Hypothalamus (tissue), 51 donors: ENCODE measurements around the gene PUS3.

Experiments
- DNase-seq, 51 donors: peaks; one replicate each; lab custom pipeline; 2025; lab: John Stamatoyannopoulos, UW

Gene PUS3

DNA sequence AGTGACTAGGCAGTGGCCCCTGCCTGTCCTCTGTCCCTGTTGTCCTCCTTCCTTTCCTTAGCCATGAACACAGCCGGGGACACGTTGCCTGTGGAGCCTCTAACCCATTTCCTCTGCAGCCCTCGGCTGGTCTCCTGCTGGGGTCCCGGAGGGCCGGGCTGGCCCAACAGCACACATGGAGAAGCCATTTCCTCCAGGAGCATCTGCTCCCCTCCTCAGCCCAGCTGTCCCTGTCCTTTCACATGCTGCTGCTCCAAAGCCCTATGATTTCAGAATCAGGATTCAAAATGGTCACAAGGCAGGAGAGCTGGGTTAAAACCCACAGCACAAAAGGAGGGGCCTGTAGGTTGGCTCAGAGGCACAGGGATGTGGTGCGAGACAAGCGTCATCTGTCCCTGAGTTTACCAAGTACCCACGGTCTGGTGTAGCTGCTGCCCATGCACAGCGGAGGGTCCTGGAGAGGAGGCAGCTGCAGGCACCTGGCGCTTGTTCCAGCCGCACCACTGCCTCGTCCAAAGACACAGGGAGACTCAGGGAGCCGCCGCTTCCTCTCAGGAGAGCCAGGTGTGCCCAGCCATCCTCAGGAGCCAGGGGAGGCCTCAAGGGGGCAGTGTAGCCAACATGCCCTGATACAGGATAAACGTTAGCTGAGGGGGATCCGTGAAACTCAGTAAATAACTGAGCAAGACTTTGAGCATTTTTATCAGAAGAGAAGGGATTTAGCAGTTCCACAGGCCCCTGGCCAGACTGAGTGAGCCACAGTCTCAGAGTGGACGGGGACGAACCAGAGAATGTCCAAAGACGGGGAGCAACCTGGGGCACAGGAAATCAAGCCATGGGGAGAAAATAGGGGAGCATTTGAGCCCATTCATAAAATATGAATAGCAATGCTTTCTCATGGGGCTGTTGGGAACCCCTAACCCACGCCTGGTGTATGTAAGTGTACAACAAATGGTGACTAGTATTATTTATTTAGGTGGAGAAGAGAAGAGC is 38.9 kb upstream of the PUS3 start:
- peak in 16 of 51 donors; percentile 7 to 55 (median 14) for DNase-seq

DNA sequence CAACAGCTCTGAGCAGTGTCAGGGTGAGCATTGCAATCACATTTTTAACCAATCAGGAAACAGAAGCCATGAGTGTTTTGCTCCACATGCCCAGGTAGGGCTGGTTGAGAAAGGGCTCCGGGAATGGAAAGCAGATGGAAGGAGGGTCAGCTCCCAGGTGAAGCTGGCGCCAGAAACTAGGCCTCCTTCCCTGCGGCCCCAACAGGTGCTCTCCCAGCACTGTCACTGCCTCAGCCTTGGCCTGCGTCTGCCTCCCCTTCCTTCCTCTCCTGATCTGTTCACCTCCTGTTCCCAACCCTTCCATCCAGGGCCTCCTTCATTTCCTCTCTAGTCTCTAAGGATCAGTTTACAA is 38.2 kb upstream of the PUS3 start:
- no peak for DNase-seq

DNA sequence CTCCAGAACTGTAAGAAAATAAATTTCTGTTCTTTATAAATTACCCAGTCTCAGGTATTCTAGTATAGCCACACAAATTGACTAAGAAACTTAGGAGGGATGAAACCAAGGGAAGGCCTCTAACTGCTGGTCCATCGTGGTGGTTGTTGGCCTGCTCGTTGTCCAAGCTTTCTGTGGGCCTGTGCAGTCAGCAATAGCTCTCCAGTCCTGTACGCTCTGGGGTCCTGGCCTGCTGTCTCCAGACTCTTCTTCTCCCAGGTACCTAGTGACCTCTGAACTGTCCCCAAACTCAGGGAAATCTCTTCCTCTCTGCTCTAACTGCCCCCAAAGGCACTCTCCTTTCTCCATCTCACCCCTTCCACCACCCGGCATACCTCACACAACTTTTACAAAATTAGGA is 37.1 kb upstream of the PUS3 start:
- no peak for DNase-seq

DNA sequence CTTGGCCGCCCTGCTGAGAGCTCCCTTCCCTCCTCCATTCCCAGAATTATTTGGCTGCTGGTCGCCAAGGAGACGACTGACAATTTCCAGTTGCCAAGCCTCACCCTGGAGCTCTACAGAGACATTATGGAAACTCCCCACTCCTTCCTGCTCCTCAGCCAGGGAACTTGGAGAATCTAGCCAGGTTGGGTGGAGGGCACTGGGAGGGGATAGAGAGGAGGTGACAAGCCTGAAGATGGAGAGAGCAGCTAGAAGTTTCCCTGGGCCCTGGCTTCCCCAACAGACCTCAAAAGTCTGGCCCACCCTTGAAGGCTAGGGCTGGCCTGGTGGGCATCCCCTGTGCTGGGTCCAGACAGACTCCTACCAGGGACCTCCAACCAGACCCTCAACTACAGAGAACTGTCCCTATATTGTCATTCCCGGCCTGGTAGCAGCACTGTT is 36.1 kb upstream of the PUS3 start:
- peak in 3 of 51 donors; percentile 3 to 33 (median 9) for DNase-seq

DNA sequence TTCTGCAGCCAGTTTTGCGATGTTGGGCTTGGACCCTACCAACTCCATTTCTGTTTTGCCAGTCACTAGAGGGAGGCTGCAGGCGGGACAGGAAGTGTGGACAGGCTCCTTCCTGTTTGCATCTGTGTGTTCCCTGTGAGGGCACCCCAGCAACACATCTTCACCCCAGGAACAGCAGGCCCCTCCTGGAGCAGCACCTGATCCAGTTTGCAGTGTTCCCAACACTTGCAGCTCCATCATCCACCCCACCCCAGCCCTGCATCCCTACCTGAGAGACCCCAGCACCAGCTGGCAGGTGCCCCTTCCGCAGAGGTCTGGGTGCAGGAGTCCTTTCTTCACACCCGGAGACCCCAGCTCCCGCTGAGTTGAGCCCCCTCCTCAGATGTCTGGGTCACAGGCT is 35.4 kb upstream of the PUS3 start:
- no peak for DNase-seq

DNA sequence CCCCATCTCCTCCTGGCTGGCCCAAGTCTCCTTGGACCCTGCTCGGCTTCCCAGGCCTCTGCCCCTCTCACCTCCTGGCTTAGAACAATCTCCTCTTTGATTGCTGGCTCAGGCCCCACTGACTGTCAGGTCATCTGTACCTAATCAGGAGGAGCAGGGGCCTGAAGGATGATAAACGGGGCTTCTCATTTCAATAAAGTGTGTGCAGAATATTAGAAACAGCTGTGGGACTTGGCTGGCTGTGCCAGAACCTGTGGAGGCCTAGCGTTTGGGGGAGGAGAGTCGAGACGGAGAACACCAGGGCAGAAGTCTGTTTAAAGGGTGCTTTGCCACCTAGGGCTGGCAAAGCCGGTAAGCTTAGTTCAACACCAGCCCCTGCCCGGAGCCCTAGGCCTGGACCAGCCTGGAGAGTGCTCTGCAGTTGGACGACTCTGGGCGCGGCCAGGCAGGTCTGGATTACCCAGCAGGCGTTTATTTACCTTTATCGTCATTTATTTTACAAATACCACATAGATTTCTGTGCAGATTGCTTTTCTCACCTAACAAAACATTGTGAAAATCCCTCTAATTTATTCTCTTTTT is 32.7 kb upstream of the PUS3 start:
- DNase-seq = no peak

DNA sequence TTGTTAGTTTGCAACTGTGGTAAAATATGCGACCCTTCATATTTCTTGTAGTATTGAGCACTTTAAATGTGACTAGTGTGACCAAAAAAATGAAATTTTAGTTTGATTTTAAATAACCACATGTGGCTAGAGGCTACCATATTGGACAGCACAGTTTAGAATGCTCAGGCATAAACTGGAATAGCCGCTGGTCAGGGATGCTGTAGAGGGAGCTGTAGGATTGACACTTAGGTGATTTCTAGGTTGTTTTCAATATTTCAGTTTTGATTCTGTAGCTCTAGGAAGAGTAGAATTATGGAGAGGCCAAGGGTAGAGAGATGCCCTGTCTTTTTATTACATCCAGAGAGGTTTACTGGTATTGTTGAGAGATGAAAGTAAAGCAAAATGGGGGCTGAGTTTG is 32.0 kb upstream of the PUS3 start:
- no peak for DNase-seq

DNA sequence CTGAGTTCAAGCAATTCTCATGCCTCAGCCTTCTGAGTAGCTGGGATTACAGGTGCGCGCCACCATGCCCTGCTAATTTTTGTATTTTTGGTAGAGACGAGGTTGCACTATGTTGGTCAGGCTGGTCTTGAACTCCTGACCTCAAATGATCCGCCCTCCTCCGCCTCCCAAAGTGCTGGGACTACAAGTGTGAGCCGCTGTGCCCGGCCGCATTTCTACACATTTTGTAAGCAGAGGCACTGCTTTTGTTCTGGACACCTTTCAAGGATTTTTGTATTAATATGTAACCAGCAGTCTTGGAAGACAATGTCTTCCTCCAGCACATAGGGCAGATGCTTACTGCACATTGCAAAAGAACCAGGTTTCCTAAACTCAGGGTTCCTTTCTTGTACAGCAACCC is 31.5 kb upstream of the PUS3 start:
- no peak for DNase-seq

DNA sequence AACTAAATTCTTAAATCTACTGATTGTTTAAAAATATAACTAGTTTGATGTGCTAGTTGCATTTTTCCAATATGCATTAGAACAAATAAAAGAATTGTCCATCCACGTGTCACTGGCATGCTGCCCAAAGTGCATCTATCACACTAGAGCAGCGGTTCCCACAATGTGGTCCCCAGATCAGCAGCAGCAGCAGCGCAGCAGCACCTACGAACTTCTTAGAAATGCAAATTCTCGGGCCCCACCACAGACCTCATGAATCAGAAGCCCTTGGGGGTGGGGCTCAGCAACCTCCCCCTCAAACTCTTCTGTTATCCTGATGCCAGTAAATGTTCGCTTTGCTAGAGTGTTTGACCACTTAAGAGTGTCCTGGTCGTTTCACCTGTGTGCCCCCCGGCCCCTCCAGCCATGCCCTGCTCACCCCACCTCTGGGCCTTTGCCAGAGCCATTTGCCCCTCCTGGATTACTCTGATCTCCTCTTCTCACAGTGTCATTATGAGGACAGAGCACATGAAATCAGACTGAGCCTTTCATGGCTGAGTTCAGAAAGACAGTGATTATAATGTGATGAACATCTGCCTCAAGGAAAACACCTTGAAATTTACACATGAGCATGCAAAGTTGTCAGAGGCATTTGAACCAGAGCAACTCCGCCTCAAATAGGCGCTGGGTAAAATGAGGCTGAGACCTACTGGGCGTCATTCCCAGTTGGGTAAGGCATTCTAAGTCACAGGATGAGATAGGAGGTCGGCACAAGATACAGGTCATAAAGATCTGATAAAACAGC is 30.2 kb upstream of the PUS3 start:
- DNase-seq = no peak

DNA sequence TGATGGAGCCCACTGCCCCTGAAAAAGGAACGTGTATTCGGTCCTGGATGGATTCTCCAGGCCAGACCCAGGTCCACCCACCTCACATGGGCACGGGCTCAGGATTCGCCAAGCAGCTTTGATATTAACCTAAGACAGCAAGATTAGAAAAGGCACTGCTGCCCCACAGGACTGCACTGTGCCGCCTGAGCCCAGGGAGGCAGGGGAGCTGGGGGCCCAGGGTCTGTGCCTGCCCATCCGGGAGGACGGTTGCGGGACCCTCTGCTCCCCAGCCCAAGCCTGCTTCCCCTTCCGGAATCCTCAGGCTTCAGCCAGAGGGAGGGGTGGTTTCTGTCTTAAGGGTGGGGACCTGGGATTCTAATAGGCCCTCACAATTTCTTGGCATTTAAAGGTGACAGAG is 29.3 kb upstream of the PUS3 start:
- DNase-seq = no peak

DNA sequence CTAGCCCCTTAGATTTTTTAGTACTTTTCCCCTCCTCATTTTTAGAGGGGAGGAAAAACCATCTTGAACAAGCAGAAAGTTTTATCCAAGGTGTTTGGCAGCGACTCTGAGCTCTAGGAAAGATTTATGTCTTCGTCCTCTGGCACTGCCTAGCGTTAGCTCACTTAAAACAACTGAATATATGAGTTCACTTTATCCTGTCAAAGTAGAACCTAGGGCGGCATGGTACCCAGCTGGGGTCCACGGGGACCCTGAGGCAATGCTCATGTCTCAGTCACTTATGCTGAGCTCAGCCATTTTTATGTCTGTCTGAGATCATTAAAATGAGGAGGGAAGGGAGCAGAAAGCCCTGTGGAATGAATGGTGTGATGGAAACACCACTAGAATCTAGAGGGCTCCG is 28.7 kb upstream of the PUS3 start:
- DNase-seq = no peak

DNA sequence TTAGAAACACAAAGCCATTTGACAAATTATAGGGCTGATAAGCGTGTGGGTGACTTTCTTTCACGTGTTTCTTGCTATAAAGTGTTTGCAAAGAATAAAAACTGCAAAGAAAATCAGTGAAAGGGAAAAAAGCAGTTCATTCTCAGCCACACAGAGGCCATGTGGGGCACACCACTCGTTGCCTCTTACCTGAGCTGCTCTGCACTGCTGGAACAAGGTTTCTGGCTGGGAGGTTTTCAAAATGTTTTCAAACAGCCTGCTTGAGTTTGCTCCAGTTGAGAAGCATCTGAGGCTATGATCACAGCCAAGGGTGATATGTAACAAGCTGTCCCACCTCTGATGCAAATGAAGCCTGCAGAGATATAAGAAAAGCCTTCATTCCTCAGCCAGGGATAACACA is 28.1 kb upstream of the PUS3 start:
- DNase-seq = no peak

DNA sequence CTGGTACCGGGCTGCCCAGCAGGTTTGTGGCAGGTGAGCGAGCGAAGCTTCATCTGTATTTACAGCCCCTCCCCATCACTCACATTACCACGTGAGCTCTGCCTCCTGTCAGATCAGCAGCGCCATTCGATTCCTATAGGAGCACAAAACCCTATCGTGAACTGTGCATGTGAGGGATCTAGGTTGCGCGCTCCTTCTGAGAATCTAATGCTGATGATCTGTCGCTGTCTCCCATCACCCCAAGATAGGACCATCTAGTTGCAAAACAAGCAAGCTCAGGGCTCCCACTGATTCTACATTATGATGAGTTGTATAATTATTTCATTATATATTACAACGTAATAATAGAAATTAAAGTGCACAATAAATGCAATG is 27.1 kb upstream of the PUS3 start:
- DNase-seq = no peak

DNA sequence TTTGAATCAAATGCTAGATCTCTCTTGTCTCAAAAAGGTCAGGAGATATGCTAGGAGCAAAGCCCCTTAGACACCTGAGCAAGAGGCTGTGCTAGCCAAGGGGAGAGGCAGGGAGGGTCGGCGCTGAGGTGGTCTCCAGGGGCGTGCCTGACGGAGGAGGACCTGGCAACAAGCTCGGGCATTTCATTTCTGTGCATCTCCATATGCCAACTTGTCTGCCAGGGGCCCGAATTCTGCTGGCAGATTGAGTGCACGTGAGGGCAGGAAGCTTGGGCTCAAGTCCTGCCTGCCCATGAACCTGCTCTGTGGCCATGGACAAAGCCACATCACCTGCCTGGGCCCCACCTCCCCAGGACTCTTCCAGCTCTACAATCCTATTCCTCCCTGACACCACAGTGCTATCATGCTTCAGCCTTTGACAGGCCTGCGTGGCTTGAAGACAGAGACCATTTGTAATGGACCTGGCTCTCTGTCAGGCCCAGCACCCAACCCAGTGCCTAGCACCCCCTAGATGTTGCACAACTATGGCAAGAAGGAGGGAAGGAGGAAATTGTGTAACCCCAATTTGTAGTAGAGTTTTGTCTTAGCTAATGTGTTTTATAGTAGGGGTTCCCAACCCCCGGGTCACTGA is 26.6 kb upstream of the PUS3 start:
- DNase-seq = peak in 7 of 51 donors; percentile 6 to 37 (median 18)

DNA sequence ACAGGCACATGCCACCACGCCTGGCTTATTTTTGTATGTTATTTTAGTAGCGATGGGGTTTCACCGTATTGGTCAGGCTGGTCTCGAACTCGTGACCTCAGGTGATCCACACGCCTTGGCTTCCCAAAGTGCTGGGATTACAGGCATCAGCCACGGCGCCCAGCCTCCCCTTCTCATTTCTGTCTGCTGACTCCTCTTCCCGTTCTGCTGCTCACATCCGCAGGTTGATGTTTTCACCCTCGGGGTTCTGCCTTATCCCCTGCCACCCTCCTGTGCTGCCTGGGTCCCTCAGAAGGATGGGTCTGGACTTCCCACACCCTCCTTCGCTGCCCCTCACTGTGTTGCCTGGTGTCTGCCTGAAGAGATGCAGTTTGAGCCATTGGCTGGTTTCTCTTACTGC is 23.7 kb upstream of the PUS3 start:
- DNase-seq = no peak

DNA sequence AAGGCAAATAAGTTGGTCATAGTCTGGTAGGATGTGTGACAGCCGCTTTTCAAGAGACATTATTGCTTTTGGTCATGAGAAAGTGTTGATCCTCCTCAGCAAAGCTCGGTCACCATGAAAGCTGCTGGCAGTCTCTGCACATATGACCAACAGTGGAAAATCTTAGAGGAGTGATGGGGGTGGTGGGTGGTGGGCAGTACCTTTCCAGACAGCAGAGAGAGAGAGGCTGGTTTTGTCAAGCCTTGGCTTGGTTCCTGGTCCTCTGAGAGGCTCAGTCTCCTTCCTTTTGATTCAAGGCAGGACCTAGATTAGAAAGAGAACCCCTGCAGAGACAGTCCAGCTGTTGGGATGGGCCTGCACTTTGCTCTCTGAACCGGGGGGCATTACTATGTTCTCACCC is 22.8 kb upstream of the PUS3 start:
- DNase-seq = peak in 1 of 51 donors; percentile 24

DNA sequence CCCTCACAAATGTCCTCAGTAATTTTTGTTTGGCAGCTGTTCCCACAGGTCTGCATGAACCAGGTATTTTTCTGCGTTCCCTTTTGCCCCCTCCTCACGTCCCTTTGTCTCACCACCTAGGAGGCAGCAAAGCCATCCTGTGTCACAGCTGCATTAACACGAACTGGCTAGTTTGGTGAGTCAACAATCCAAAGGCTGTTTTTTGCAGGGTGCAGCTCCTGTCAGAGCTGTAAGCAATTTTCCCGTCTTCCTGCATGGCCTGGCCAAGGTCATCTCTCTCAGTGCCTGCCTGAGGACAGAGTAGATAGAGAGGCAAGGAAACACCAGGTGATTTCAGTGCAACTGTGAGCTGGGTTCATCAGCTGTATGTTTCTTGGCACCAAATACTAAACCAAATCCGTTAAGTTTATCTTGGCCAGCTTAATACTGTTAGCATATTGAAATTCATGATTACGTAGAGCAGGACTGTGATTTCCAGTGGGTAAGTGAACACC is 22.3 kb upstream of the PUS3 start:
- no peak for DNase-seq

DNA sequence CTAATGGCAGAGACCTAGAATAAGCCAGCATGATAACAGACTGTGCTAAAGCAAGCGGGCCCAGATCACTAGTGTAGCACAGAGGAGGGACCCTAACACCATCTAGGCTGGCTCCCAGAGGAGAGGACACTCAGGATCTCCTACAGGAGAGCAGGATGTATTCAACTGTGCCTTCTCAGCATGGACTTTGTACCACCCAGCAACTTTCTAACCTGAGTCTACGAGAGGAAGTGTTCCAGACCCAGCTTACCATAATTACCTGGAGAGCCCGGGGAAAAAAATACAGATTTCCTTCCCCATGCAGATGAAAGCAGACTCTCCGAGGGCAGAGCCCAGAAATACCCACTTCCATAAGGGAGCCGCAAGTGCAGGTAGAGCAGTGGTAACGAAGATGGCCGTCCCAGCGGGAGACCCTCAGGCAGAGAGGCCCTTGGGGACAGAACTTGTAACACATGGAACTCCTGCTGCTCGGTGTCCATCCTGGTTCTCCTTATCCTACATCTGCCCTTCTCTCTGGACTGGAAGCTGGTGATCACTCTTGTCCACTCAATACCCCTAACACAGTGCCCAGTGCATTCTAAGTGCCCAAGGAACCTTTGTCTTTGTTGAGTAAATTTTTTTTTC is 21.5 kb upstream of the PUS3 start:
- DNase-seq = no peak

DNA sequence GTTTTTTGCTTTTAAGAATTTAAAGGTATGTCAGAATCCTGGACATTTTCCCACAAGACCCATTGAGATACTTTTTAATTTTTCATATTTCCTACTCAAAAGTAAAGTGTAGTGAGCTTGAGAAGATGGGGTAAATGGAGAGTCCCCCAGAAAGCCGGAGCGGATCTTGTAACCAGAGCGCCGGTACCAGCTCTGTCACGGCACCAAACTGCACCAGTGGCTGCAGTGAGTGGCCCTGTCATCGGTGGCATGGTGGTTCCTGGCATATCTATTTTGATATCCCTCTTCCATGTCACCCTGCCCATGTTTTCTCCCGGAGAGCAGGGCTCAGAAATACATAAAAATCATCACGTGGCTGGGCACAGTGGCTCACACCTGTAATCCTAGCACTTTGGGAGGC is 20.6 kb upstream of the PUS3 start:
- DNase-seq = no peak

DNA sequence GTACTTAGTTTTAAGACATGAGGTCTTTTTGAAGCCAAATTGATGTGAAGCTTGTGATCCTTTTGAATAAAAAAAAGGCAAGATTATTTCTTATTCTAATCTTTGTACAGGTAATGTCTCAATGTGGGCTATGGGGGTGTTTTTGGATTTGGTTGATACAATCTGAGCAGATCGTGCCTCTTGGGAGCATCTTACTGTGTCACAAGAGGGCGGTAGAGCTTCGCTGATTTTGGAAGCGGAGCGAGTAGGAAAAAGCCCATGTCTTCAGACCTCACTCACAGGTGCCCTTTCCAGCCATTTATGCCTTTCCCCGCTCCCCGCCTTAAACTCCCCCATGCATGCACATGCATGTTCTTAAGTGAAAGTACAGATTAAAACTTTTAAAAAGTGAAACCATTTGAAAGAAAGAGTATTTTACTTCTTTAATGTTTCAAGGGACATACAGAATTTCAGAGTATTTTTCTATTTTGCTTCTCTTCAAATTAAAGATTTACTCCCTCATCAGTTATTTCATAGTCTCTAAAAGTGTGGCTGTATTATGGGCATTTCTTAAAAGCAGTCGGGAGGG is 20.1 kb upstream of the PUS3 start:
- peak in 28 of 51 donors; percentile 5 to 68 (median 39) for DNase-seq
